GM12892 (cell line): ENCODE data around the gene FHL3.

Source experiments
- POLR2A ChIP-seq: IDR thresholded peaks from 2 replicates; pipeline ENCODE4 v1.6.1; 2011; ENCODE audit warnings: low read depth, low read length, control low read depth
- POLR2AphosphoS5 ChIP-seq: IDR thresholded peaks from 2 replicates; pipeline ENCODE4 v1.6.1; 2011; ENCODE audit warnings: low read depth, low read length, control low read depth
- TAF1 ChIP-seq: IDR thresholded peaks from 2 replicates; pipeline ENCODE4 v1.6.1; 2011; ENCODE audit warnings: low read depth, mild to moderate bottlenecking, control low read depth, low read length, borderline replicate concordance

DNA sequence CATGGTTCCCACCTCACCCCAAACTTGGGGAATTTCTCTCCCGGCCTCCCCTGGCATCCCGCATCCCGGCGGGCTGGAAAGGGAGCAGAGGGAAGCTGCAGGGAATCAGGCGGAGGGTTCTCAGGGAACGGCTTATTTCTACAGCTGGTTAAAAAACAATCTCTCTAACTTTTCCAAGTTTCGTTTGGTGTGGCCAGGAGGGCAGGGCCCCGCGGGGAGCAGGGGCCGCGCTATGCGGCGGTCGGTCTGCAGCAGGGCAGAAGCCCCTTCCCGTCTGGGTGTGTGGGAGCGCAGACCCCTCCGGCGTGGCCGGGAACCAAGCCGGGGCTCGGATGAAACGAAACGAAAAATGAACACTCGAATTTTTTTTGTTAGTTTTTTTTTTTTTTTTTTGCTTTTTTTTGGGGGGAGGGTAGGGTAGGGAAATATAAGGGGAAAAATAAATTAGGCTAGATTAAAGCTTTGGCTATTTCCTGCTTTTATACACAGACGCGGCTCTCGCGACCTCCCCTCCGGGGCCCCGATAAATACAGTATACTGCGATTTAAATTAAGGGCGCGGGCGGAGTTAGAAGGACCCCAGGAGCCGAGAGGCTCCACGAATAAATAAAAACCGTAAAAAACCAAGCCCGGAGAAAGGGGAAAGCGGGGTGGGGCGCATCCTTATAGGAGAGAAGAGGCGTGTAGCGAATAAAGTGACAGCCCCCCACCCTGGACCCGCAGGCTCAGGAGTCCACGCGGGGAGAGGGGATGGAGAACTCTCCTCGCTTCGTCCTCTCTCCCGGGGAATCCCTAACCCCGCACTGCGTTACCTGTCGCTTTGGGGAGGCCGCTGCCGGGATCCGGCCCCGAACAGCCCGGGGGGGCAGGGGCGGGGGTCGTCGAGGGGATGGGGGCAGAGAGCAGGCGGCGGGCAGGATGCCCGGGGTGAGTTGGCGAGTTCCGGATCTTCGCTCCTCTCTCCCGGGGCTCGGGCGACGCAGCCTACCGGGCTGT lies 39.2 kb upstream of the FHL3 start:
- no peak for TF ChIP-seq POLR2A
- no peak for TF ChIP-seq POLR2AphosphoS5
- TF ChIP-seq TAF1, result no peak
